Karpas-422 (cell line): Measurements from ENCODE around the gene CDA. TPM values are rescaled to one million over a fixed set of nuclear protein-coding genes. Genes with fewer than 3 reads are reported as not detected.

Experiments used
- DNase-seq: peaks from one replicate; pipeline ENCODE4 v3.0.0-alpha.2; 2015
- H2AFZ ChIP-seq: fragments of 200-600 bp; sonication (generic); 2 replicates; pipeline ENCODE4 v1.6.1; 2014; ENCODE audit warnings: antibody characterized with exemption, low read length, mixed read lengths
- H3K27ac ChIP-seq: fragments of 200-600 bp; sonication (generic); 2 replicates; pipeline ENCODE4 v1.5.1; 2014; ENCODE audit warnings: mild to moderate bottlenecking, low read length, moderate library complexity
- H3K27me3 ChIP-seq: fragments of 200-600 bp; sonication (generic); 2 replicates; pipeline ENCODE4 v1.6.1; 2014; ENCODE audit warnings: low read length, mixed read lengths
- H3K36me3 ChIP-seq: fragments of 200-600 bp; sonication (generic); 2 replicates; pipeline ENCODE4 v1.6.1; 2014; ENCODE audit warnings: low read length, mixed read lengths; ENCODE audit not compliant: insufficient read depth
- H3K4me1 ChIP-seq: fragments of 200-600 bp; sonication (generic); 2 replicates; pipeline ENCODE4 v1.6.1; 2014; ENCODE audit warnings: mild to moderate bottlenecking, low read length, mixed read lengths
- H3K4me2 ChIP-seq: fragments of 200-600 bp; sonication (generic); 2 replicates; pipeline ENCODE4 v1.6.1; 2014; ENCODE audit warnings: low read length, low read depth, mild to moderate bottlenecking; ENCODE audit not compliant: poor library complexity, severe bottlenecking
- H3K4me3 ChIP-seq: fragments of 200-600 bp; sonication (generic); 2 replicates; pipeline ENCODE4 v1.5.1; 2014; ENCODE audit warnings: mild to moderate bottlenecking, antibody characterized with exemption, low read length, mixed read lengths
- H3K79me2 ChIP-seq: fragments of 200-600 bp; sonication (generic); 2 replicates; pipeline ENCODE4 v1.6.1; 2014; ENCODE audit warnings: mild to moderate bottlenecking, low read length, mixed read lengths
- H3K9ac ChIP-seq: fragments of 200-600 bp; sonication (generic); 2 replicates; pipeline ENCODE4 v1.6.0; 2014; ENCODE audit warnings: low read length
- H3K9me2 ChIP-seq: fragments of 200-600 bp; sonication (generic), shearing (Covaris generic); replicated peaks from 2 replicates; pipeline ENCODE4 v1.6.0; 2014; ENCODE audit warnings: mild to moderate bottlenecking, low read length, moderate library complexity; ENCODE audit not compliant: insufficient read depth
- H3K9me3 ChIP-seq: fragments of 300-700, 200-600 bp; sonication (generic); 2 replicates; pipeline ENCODE4 v1.6.1; 2014; ENCODE audit warnings: low read length, mixed read lengths
- H4K20me1 ChIP-seq: fragments of 200-600 bp; sonication (generic); 2 replicates; pipeline ENCODE4 v1.6.1; 2014; ENCODE audit warnings: mild to moderate bottlenecking, antibody characterized with exemption, low read length, low read depth; ENCODE audit not compliant: insufficient read depth
- total RNA-seq: library from RNA; depleted of rRNA; stranded (reverse); fragments of >200 nt; shearing (Covaris generic); gene quantifications from 2 replicates; pipeline ENCODE4 v1.2.3, GENCODE V29; 2014; ENCODE audit warnings: low replicate concordance

The CDA gene
- total RNA-seq, 1 experiment from 2014 or later = not detected

DNA sequence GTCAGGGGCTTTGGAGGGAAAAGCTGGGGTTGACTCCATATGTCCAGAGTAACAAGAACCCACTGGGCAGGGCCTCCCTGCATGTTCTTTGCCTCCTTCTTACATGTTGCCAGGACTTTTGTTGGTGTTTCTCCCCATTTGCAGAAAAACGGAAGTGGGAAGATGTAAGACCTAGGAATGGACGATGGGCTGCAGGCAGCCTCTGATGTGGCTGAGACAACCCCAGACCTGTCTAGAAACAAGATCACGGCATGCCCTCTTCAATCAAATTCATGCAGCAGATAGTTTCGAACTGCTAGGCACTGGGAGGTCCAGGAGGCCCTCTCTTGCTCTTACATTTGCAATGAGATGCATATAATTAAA lies 33.2 kb upstream of the CDA start:
- Histone ChIP-seq H3K9me3 (no peaks in the 10 kb centered on the region), H3K4me2 (no peak overlapping the region), H3K36me3 (no peaks in the 10 kb centered on the region), H3K27ac (no peak overlapping the region), H2AFZ (0 out of 2 replicates have a peak overlapping the region, but pooled peaks have one; percentile 21), H3K27me3 (no peaks in the 10 kb centered on the region), H4K20me1 (no peaks in the 10 kb centered on the region), H3K4me3 (no peak overlapping the region), H3K4me1 (peaks cover 7% of the 10 kb centered on the region), H3K79me2 (no peaks in the 10 kb centered on the region), H3K9me2 (no peaks in the 10 kb centered on the region), H3K9ac (no peak overlapping the region)
- DNase-seq = peak; percentile 47

DNA sequence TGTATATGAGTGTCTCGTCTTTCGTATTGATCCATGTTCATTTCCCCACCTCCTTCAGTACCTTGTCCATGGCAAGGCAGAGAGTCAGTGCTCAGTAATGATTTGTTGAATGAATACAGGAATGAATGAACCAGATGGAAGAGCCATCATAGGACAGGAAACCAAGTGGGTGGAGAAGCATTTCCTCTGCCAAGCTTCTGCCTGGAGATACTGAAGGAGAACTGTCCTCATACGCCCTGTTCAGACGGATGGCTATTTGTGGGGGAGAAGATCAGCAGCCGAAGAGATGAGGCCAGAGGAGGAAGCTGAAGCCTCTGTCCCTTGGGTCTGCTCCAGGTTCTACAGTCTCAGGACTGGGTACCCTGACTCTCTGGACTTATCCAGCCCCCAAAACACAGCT lies 30.7 kb upstream of the CDA start:
- Histone ChIP-seq H3K27ac (no peak overlapping the region), H3K36me3 (no peaks in the 10 kb centered on the region), H4K20me1 (no peaks in the 10 kb centered on the region), H3K79me2 (no peaks in the 10 kb centered on the region), H3K4me3 (no peak overlapping the region), H3K4me1 (no peaks in the 10 kb centered on the region), H3K9me2 (no peaks in the 10 kb centered on the region), H3K27me3 (no peaks in the 10 kb centered on the region), H3K9me3 (no peaks in the 10 kb centered on the region), H3K4me2 (no peak overlapping the region), H2AFZ (no peak overlapping the region), H3K9ac (no peak overlapping the region)
- DNase-seq = no peak

DNA sequence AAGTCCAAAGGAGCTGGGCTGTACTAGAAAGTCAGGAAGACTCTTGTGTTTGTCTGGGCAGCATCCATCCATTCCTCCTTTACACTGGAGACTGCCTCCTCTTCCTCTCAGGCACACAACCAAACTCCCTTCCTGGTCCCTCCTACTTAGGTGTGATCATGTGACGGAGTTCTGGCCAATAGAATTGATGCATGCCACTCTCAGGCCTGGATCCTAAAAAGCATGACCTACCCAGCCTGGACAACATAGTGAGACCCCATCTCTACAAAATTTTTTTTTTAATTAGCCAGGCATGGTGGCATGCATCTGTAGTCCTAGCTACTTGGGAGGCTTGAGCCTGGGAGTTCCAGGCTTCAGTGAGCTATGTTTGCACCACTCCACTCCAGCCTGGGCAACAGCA lies 27.9 kb upstream of the CDA start:
- DNase-seq = no peak
- H3K27me3 ChIP-seq = no peaks in the 10 kb centered on the region
- H2AFZ ChIP-seq = no peak overlapping the region
- H3K4me1 ChIP-seq = no peaks in the 10 kb centered on the region
- H3K4me3 ChIP-seq = no peak overlapping the region
- no peaks in the 10 kb centered on the region for H3K36me3 ChIP-seq
- H3K9me3 ChIP-seq = no peaks in the 10 kb centered on the region
- no peak overlapping the region for H3K4me2 ChIP-seq
- no peak overlapping the region for H3K9ac ChIP-seq
- H3K79me2 ChIP-seq = no peaks in the 10 kb centered on the region
- no peaks in the 10 kb centered on the region for H4K20me1 ChIP-seq
- H3K27ac ChIP-seq = no peak overlapping the region
- no peaks in the 10 kb centered on the region for H3K9me2 ChIP-seq

GRCh38 chr1:20565234-20565633 lies 23.7 kb upstream of the CDA start:
- Histone ChIP-seq H3K9ac (no peak overlapping the region), H2AFZ (no peak overlapping the region), H3K4me3 (no peak overlapping the region), H4K20me1 (no peaks in the 10 kb centered on the region), H3K27me3 (no peaks in the 10 kb centered on the region), H3K27ac (no peak overlapping the region), H3K4me2 (no peak overlapping the region), H3K4me1 (no peaks in the 10 kb centered on the region), H3K79me2 (no peaks in the 10 kb centered on the region), H3K9me3 (no peaks in the 10 kb centered on the region), H3K36me3 (no peaks in the 10 kb centered on the region), H3K9me2 (no peaks in the 10 kb centered on the region)
- no peak for DNase-seq

GRCh38 chr1:20569523-20570098 lies 19.3 kb upstream of the CDA start:
- H2AFZ ChIP-seq = no peak overlapping the region

GRCh38 chr1:20571427-20571826 lies 17.5 kb upstream of the CDA start:
- peaks cover 7% of the 10 kb centered on the region; the same call in 1 of the 2 replicates for H3K9me3 ChIP-seq
- no peaks in the 10 kb centered on the region for H4K20me1 ChIP-seq
- H3K27ac ChIP-seq = no peak overlapping the region
- H3K4me2 ChIP-seq = no peak overlapping the region
- H3K27me3 ChIP-seq = no peaks in the 10 kb centered on the region
- H3K9me2 ChIP-seq = no peaks in the 10 kb centered on the region
- no peaks in the 10 kb centered on the region for H3K4me1 ChIP-seq
- H3K79me2 ChIP-seq = no peaks in the 10 kb centered on the region
- H3K4me3 ChIP-seq = no peak overlapping the region
- no peak overlapping the region for H3K9ac ChIP-seq
- no peaks in the 10 kb centered on the region for H3K36me3 ChIP-seq
- H2AFZ ChIP-seq = no peak overlapping the region
- DNase-seq = no peak

More at GRCh38 chr1:20569523-20570098, 19.3 kb upstream of the CDA start:
- Histone ChIP-seq H3K4me3 (no peak overlapping the region), H4K20me1 (no peaks in the 10 kb centered on the region), H3K9ac (no peak overlapping the region), H3K36me3 (no peaks in the 10 kb centered on the region), H3K27me3 (no peaks in the 10 kb centered on the region), H3K4me1 (no peaks in the 10 kb centered on the region), H3K27ac (no peak overlapping the region), H3K4me2 (no peak overlapping the region), H3K9me2 (no peaks in the 10 kb centered on the region), H3K79me2 (no peaks in the 10 kb centered on the region), H3K9me3 (peaks cover 7% of the 10 kb centered on the region; the same call in 1 of the 2 replicates)
- DNase-seq = no peak

DNA sequence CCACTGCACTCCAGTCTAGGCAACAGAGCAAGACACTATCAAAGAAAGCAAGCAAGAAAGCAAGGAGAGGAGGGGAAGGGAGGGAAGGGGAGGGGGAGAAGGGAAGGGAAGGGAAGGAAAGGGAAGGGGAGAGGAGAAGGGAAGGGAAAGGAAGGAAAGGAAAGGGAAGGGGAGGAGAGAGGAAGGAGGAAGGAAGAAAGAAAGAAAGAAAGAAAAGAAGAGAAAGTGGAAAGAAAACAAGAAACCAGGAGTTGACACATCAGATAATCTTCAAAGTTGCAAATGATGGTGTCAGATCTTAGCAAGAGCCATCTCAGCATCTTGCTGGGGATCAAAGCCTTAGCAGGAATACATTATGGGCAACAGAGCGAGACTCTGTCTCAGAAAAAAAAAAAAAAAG lies 14.9 kb upstream of the CDA start:
- H3K9ac ChIP-seq = no peak overlapping the region
- no peak overlapping the region for H2AFZ ChIP-seq
- no peaks in the 10 kb centered on the region for H3K9me2 ChIP-seq
- no peaks in the 10 kb centered on the region for H3K79me2 ChIP-seq
- DNase-seq = no peak
- H3K4me2 ChIP-seq = no peak overlapping the region
- H3K4me1 ChIP-seq = no peaks in the 10 kb centered on the region
- H3K27ac ChIP-seq = no peak overlapping the region
- H3K36me3 ChIP-seq = no peaks in the 10 kb centered on the region
- H3K27me3 ChIP-seq = no peaks in the 10 kb centered on the region
- H4K20me1 ChIP-seq = no peaks in the 10 kb centered on the region
- peaks cover 7% of the 10 kb centered on the region; the same call in 1 of the 2 replicates for H3K9me3 ChIP-seq
- H3K4me3 ChIP-seq = no peak overlapping the region

- Histone ChIP-seq H3K79me2 (no peaks in the 10 kb centered on the region), H3K9me3 (peaks cover 7% of the 10 kb centered on the region; the same call in 1 of the 2 replicates), H3K4me2 (no peak overlapping the region)
Measured at GRCh38 chr1:20574686-20575540, 14.0 kb upstream of the CDA start.

More at GRCh38 chr1:20574686-20575540, 14.0 kb upstream of the CDA start:
- H3K4me3 ChIP-seq = no peak overlapping the region
- no peaks in the 10 kb centered on the region for H3K4me1 ChIP-seq
- no peak overlapping the region for H2AFZ ChIP-seq
- no peaks in the 10 kb centered on the region for H3K36me3 ChIP-seq
- no peaks in the 10 kb centered on the region for H4K20me1 ChIP-seq
- no peak overlapping the region for H3K9ac ChIP-seq
- DNase-seq = peak; percentile 93
- H3K9me2 ChIP-seq = no peaks in the 10 kb centered on the region
- no peak overlapping the region for H3K27ac ChIP-seq
- no peaks in the 10 kb centered on the region for H3K27me3 ChIP-seq
